Cardiac fibroblast (primary cell): ENCODE results near the gene LTB4R.

Source experiments
- DNase-seq, 2 donors: peaks; one replicate each; pipeline versions ENCODE4 v3.0.0 to v3.0.0-alpha.2; 2010; ENCODE audit warnings: low read depth in 2 of 2
- H3K4me3 ChIP-seq, 2 donors: replicated peaks in 1 of 2; 1 replicate in 1 of 2; 2 replicates in 1 of 2; pipeline ENCODE4 v1.5.1; 2011; ENCODE audit warnings: low read depth in 2 of 2, low read length in 2 of 2, mild to moderate bottlenecking in 2 of 2, moderate library complexity in 1 of 2
- CTCF ChIP-seq: IDR thresholded peaks from one replicate; pipeline ENCODE4 v1.5.1; 2011; ENCODE audit warnings: low read depth, mild to moderate bottlenecking, low read length, inconsistent platforms

The LTB4R gene

GRCh38 chr14:24309538-24310264 is 1.6 kb upstream of the LTB4R start, which contains the start of gene LTB4R2:
Gene LTB4R2, plus strand, starts transcription at chr14:24310140. Its CDS starts 525 bp downstream, at chr14:24310665.
- no peak for DNase-seq
- H3K4me3 ChIP-seq = peak within 1 kb of the TSS in 1 of 2 donors; percentile 24
- TF ChIP-seq CTCF = no peak

- TF ChIP-seq CTCF = no peak
- peak overlapping the region in 1 of 2 donors; percentile 24 for H3K4me3 ChIP-seq
- no peak for DNase-seq
These were observed 1.0 kb upstream of the LTB4R start for GRCh38 chr14:24310265-24310645.

- TF ChIP-seq CTCF = no peak
These were observed 724 bp downstream of the LTB4R start for GRCh38 chr14:24311837-24312615.

GRCh38 chr14:24312736-24313507 is 1.6 kb downstream of the LTB4R start:
- DNase-seq = peak; percentile 35 to 64
- TF ChIP-seq CTCF = no peak
- no peak overlapping the region for H3K4me3 ChIP-seq

More at GRCh38 chr14:24311837-24312615, 724 bp downstream of the LTB4R start:
- peak; percentile 48 to 54 for DNase-seq
- no peak overlapping the region for H3K4me3 ChIP-seq

GRCh38 chr14:24313913-24314312 is 2.6 kb downstream of the LTB4R start:
- H3K4me3 ChIP-seq = no peak overlapping the region
- no peak for TF ChIP-seq CTCF
- no peak for DNase-seq

GRCh38 chr14:24314377-24315193 is 3.3 kb downstream of the LTB4R start:
- H3K4me3 ChIP-seq = no peak overlapping the region

More at GRCh38 chr14:24314377-24315193, 3.3 kb downstream of the LTB4R start:
- DNase-seq = no peak
- no peak for TF ChIP-seq CTCF
